ENCODE data around the gene DHX8. TPM values are rescaled to one million over a fixed set of nuclear protein-coding genes. Genes with fewer than 3 reads are reported as not detected.

The DHX8 gene
- polyA plus RNA-seq, 3 donors: 21.8 to 35.6 (median 26.5) TPM

DNA sequence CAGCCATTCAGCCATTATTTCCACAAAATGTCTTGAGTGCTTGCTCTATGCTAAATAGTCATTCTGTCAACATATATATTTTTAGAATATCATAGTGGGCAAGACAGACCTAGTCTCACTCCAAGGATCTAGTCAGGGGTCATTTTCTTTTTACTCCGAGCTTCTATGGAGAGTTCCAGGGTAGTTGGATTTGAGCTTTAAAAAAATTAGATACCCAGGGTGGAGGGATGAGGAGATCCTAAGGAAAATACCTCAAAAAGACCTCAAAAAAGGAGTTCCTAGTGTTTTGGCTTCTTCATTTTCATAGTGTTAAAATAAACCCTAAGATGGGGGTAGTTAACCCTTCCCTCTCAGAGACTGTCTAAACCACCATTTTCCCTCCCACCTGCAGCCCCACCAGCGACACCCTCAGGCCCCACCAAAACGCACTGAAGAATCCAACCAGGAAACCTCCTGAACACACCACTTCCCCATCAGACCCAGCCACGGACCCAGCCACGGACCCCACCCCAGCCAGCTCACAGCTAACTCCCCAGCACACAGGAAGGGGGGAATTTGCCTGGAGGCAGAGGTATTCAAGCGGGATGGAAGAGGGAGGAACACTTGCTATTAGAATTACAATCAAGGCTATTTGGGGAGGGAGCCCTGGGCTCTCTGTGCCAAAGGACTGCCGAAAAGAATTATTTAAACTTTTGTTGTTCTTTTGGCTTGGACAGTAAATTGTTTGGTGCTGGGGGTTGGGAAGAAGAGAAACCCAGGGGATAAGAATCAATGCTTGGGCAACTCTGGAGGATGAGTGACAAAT is 60.2 kb downstream of the DHX8 start:
- H3K4me3 Mint-ChIP-seq: peak overlapping the region in 1 of 2 donors; percentile 81
- H3K9me3 Mint-ChIP-seq: peaks cover 0 to 11% (median 2%) of the 10 kb centered on the region in 7 donors
- Histone ChIP-seq H3K4me3 (replicated peaks in 1 of 3; ENCODE audit: low read depth in 2 of 3, low read length in 3 of 3) (no peak overlapping the region), H3K9me3 (replicated peaks in 1 of 2; ENCODE audit: control insufficient read depth in 1 of 2, insufficient read depth in 1 of 2, low read length in 2 of 2) (peaks cover 0 to 15% of the 10 kb centered on the region in 2 donors), H3K4me2 (replicated peaks; ENCODE audit: extremely low read depth, low read length, poor library complexity, severe bottlenecking) (no peak overlapping the region), H3K9ac (ENCODE audit: insufficient read depth, low read length, poor library complexity, severe bottlenecking) (no peak overlapping the region), H3K4me1 (ENCODE audit: control insufficient read depth in 1 of 2, insufficient read depth in 2 of 2, low read length in 2 of 2) (peaks cover 21 to 23% of the 10 kb centered on the region in 2 donors), H2AFZ (ENCODE audit: insufficient read depth, low read depth, low read length, poor library complexity, severe bottlenecking) (no peak overlapping the region), H4K20me1 (ENCODE audit: insufficient read depth, low read length) (peaks cover 10% of the 10 kb centered on the region), H3K79me2 (ENCODE audit: insufficient read depth, low read length) (no peaks in the 10 kb centered on the region), H3K36me3 (replicated peaks in 1 of 2; ENCODE audit: control insufficient read depth in 1 of 2, insufficient read depth in 2 of 2, low read length in 2 of 2) (no peaks in the 10 kb centered on the region), H3K27ac (ENCODE audit: low read depth in 1 of 2, low read length in 2 of 2) (no peak overlapping the region), H3K27me3 (ENCODE audit: control insufficient read depth in 2 of 2, insufficient read depth in 2 of 2, low read length in 2 of 2) (peaks cover 37 to 66% of the 10 kb centered on the region in 2 donors)
- H3K36me3 Mint-ChIP-seq: peaks cover 8 to 9% of the 10 kb centered on the region in 2 donors
- H3K4me1 Mint-ChIP-seq: peaks cover 25% of the 10 kb centered on the region
- H3K27me3 Mint-ChIP-seq (ENCODE audit: low read depth in 3 of 3): peaks cover 64 to 81% (median 66%) of the 10 kb centered on the region in 3 donors
- DNase-seq: no peak
- WGBS (ENCODE audit: insufficient coverage): 0% methylated on average over 2 of the region's 7 CpGs
- TF ChIP-seq CTCF (IDR thresholded peaks at IDR 0.05): no peak
- H3K27ac Mint-ChIP-seq: no peak overlapping the region
- intact Hi-C loops (cut with micrococcal nuclease): no loop called here

GRCh38 chr17:43545383-43545632 is 61.5 kb downstream of the DHX8 start:
- no peak for TF ChIP-seq CTCF (IDR thresholded peaks at IDR 0.05)
- intact Hi-C loops (cut with micrococcal nuclease): no loop called here
- H3K27ac Mint-ChIP-seq: no peak overlapping the region
- H3K79me2 ChIP-seq (ENCODE audit: insufficient read depth, low read length): no peaks in the 10 kb centered on the region
- H2AFZ ChIP-seq (ENCODE audit: insufficient read depth, low read depth, low read length, poor library complexity, severe bottlenecking): no peak overlapping the region
- peaks cover 37 to 66% of the 10 kb centered on the region in 2 donors for H3K27me3 ChIP-seq (ENCODE audit: control insufficient read depth in 2 of 2, insufficient read depth in 2 of 2, low read length in 2 of 2)
- no peaks in the 10 kb centered on the region for H3K36me3 ChIP-seq (replicated peaks in 1 of 2; ENCODE audit: control insufficient read depth in 1 of 2, insufficient read depth in 2 of 2, low read length in 2 of 2)
- no peak overlapping the region for H3K9ac ChIP-seq (ENCODE audit: insufficient read depth, low read length, poor library complexity, severe bottlenecking)
- H3K4me1 ChIP-seq (ENCODE audit: control insufficient read depth in 1 of 2, insufficient read depth in 2 of 2, low read length in 2 of 2): peaks cover 21 to 23% of the 10 kb centered on the region in 2 donors
- H3K27me3 Mint-ChIP-seq (ENCODE audit: low read depth in 3 of 3): peaks cover 70 to 88% (median 77%) of the 10 kb centered on the region in 3 donors
- no peak overlapping the region for H3K27ac ChIP-seq (ENCODE audit: low read depth in 1 of 2, low read length in 2 of 2)
- peaks cover 8 to 9% of the 10 kb centered on the region in 2 donors for H3K36me3 Mint-ChIP-seq
- H3K4me3 ChIP-seq (replicated peaks in 1 of 3; ENCODE audit: low read depth in 2 of 3, low read length in 3 of 3): peak overlapping the region in 1 of 3 experiments; percentile 75
- peak overlapping the region; percentile 79 for H3K4me2 ChIP-seq (replicated peaks; ENCODE audit: extremely low read depth, low read length, poor library complexity, severe bottlenecking)
- H3K9me3 Mint-ChIP-seq: peaks cover 0 to 11% (median 2%) of the 10 kb centered on the region in 7 donors
- peaks cover 10% of the 10 kb centered on the region for H4K20me1 ChIP-seq (ENCODE audit: insufficient read depth, low read length)
- no peak for DNase-seq
- H3K9me3 ChIP-seq (replicated peaks in 1 of 2; ENCODE audit: control insufficient read depth in 1 of 2, insufficient read depth in 1 of 2, low read length in 2 of 2): peaks cover 0 to 15% of the 10 kb centered on the region in 2 donors
- peaks cover 25% of the 10 kb centered on the region for H3K4me1 Mint-ChIP-seq
- peak overlapping the region; percentile 39 to 81 for H3K4me3 Mint-ChIP-seq
- 0% methylated on average over 11 of the region's 21 CpGs for WGBS (ENCODE audit: insufficient coverage)
